B cell (primary cell): ENCODE data around the gene MAD1L1.
"Not testable (repeated sequence)": the region's sequence is repeated elsewhere in the genome, so short reads cannot be mapped to it uniquely, and the experiment has no call there.

Source experiments
- EZH2 ChIP-seq: IDR thresholded peaks from 2 replicates; pipeline ENCODE4 v1.6.1; 2012; ENCODE audit warnings: borderline replicate concordance, low read depth, mild to moderate bottlenecking, moderate library complexity, low read length; ENCODE audit not compliant: insufficient read depth, poor library complexity, severe bottlenecking
- TF ChIP-seq, protein P1 (sequence below): fragments of 200-600 bp; IDR thresholded peaks from one replicate; pipeline ENCODE4 v1.8.0; 2022; ENCODE audit warnings: antibody characterized with exemption, mild to moderate bottlenecking

DNA sequence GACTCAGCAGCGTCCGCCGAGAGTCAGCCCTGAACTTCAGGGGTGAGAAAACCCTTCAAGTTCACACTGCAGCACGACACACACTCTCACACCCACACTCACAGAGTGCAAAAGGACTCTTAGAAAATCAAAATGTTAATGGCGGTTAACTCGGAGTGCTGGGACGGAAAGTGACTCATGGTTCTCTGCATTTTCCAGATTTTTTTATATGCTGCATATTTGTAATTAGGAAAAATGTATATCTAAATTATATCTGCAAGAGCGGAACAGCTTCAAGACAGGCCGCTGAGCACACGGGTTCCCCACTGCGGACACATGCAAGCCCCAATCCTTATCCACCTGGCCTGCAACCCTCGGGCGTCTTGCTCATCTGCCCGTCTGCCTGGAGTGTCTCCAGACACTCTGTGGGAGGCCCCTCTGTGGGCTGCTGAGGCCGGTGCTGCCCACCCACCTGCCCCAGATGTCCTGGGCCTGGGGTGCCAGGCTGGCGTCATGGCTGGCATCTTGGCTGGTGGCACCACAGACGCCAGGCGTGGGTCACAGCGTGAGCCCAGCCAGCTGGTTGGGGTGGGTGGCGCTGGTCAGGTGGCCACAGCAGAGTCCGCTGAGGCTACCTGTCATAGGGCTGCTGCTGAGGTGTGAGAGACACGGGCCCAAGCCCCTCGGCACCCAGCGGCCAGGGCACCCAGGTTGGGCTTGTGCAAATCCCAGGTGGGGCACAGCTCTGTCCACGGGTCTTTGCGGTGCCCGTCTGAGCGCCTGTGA, 407.7 kb downstream of the MAD1L1 start:
- TF ChIP-seq, protein P1, sequence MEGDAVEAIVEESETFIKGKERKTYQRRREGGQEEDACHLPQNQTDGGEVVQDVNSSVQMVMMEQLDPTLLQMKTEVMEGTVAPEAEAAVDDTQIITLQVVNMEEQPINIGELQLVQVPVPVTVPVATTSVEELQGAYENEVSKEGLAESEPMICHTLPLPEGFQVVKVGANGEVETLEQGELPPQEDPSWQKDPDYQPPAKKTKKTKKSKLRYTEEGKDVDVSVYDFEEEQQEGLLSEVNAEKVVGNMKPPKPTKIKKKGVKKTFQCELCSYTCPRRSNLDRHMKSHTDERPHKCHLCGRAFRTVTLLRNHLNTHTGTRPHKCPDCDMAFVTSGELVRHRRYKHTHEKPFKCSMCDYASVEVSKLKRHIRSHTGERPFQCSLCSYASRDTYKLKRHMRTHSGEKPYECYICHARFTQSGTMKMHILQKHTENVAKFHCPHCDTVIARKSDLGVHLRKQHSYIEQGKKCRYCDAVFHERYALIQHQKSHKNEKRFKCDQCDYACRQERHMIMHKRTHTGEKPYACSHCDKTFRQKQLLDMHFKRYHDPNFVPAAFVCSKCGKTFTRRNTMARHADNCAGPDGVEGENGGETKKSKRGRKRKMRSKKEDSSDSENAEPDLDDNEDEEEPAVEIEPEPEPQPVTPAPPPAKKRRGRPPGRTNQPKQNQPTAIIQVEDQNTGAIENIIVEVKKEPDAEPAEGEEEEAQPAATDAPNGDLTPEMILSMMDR, result not testable (repeated sequence)
- TF ChIP-seq EZH2, result not testable (repeated sequence)
